Measurements from ENCODE around the gene IGFBP7. TPM values are rescaled to one million over a fixed set of nuclear protein-coding genes. Genes with fewer than 3 reads are reported as not detected.
A peak's percentile ranks its signal among the peaks of the same experiment; 100 is the strongest.

The IGFBP7 gene, protein sequence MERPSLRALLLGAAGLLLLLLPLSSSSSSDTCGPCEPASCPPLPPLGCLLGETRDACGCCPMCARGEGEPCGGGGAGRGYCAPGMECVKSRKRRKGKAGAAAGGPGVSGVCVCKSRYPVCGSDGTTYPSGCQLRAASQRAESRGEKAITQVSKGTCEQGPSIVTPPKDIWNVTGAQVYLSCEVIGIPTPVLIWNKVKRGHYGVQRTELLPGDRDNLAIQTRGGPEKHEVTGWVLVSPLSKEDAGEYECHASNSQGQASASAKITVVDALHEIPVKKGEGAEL
- 1 to 10 TPM in 1 of 2 donors, not detected in 1; 1.1 TPM for total RNA-seq
- 31.0 TPM for polyA plus RNA-seq (2013, experiment 1 of 2)
- 50.6 TPM for polyA plus RNA-seq (2013, experiment 2 of 2)
- long read RNA-seq, experiment 1 = 0 reads
- long read RNA-seq, experiment 2 = 0 reads
- long read RNA-seq, experiment 3, partial matches to known transcripts = 0 of 1 reads
- long read RNA-seq, experiment 3, other reads (novel, unspliced or antisense) = 0 of 1 reads
- long read RNA-seq, experiment 4 = 0 reads

DNA sequence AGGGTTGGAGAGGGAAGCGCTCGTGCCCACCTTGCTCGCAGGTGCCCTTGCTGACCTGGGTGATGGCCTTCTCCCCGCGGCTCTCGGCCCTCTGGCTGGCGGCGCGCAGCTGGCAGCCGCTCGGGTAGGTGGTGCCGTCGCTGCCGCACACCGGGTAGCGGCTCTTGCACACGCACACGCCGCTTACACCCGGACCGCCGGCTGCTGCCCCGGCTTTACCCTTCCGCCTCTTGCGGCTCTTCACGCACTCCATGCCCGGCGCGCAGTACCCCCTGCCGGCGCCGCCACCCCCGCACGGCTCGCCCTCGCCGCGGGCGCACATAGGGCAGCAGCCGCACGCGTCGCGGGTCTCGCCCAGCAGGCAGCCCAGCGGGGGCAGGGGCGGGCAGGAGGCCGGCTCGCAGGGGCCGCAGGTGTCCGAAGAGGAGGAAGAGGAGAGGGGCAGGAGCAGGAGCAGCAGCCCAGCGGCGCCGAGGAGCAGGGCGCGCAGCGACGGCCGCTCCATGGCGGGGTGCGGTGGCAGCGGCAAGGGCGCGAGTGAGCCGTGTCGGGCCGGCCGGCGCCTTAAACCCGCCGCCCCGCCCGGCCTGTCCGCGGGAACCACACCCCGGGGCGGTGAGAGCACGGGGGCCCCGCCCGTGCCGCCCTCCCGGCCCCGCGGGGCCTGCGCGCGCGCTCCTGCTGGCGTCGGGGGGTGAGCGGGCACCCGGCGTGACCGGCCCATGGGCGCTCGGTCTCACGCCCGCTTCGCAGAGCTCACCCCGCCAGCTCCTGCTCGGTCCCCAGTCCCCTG is at the start of gene IGFBP7:
IGFBP7 (minus strand) TSS at position 539 of the 793 bp plus-strand sequence; CDS start at position 505, 34 bp downstream.
- H3K9ac ChIP-seq (ENCODE audit: extremely low read depth, low read length, poor library complexity, severe bottlenecking) = no peak within 1 kb of the TSS
- Mint-ChIP-seq H3K27ac (no peak within 1 kb of the TSS), H3K36me3 (ENCODE audit: low read depth) (no peaks in the 10 kb centered on the region), H3K9me3 (no peaks in the 10 kb centered on the region), H3K4me3 (peak within 1 kb of the TSS; percentile 64), H3K4me1 (peaks cover 10% of the 10 kb centered on the region), H3K27me3 (ENCODE audit: insufficient read depth) (peaks cover 73% of the 10 kb centered on the region)
- H3K27ac ChIP-seq (ENCODE audit: low read depth, low read length) = peak within 1 kb of the TSS; percentile 50
- peaks cover 56% of the 10 kb centered on the region for H3K27me3 ChIP-seq (ENCODE audit: control insufficient read depth, insufficient read depth, low read length, poor library complexity, severe bottlenecking)
- WGBS, 2 experiments (ENCODE audit: insufficient coverage in 1 of 2, insufficient read length in 1 of 2) = 2 to 4% methylated on average over 22 to 101 of the region's 101 CpGs
- DNase-seq = peak; percentile 71
- no peaks in the 10 kb centered on the region for H3K9me3 ChIP-seq (ENCODE audit: control insufficient read depth, low read length)
- no peaks in the 10 kb centered on the region for H3K4me1 ChIP-seq (ENCODE audit: control insufficient read depth, insufficient read depth, low read length)
- H3K4me3 ChIP-seq (ENCODE audit: low read length) = peak within 1 kb of the TSS; percentile 66
- TF ChIP-seq, protein P1, sequence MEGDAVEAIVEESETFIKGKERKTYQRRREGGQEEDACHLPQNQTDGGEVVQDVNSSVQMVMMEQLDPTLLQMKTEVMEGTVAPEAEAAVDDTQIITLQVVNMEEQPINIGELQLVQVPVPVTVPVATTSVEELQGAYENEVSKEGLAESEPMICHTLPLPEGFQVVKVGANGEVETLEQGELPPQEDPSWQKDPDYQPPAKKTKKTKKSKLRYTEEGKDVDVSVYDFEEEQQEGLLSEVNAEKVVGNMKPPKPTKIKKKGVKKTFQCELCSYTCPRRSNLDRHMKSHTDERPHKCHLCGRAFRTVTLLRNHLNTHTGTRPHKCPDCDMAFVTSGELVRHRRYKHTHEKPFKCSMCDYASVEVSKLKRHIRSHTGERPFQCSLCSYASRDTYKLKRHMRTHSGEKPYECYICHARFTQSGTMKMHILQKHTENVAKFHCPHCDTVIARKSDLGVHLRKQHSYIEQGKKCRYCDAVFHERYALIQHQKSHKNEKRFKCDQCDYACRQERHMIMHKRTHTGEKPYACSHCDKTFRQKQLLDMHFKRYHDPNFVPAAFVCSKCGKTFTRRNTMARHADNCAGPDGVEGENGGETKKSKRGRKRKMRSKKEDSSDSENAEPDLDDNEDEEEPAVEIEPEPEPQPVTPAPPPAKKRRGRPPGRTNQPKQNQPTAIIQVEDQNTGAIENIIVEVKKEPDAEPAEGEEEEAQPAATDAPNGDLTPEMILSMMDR (conservative IDR thresholded peaks at IDR 0.05) = peak; percentile 15
- no peaks in the 10 kb centered on the region for H3K36me3 ChIP-seq (ENCODE audit: control insufficient read depth, insufficient read depth, low read length)

DNA sequence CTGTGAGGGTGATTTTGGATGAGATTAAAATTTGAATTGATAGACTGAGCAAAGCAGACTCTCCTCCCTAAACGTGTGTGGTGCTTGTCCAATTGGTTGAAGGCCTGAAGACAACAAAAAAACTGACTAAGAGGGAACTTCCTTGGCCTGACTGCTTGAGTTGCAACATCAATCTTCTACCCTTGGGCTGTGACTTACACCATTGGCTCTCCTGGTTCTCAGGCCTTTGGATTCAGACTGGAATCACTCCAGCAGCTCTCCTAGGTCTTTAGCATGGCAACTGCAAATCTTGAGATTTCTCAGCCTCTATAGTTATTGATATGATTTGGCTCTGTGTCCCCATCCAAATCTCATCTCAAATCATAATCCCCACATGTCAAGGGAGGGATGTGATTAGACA is 49.7 kb upstream of the IGFBP7 start:
- Mint-ChIP-seq H3K27ac (no peak overlapping the region), H3K9me3 (peaks cover 15% of the 10 kb centered on the region), H3K27me3 (ENCODE audit: insufficient read depth) (peaks cover 14% of the 10 kb centered on the region), H3K36me3 (ENCODE audit: low read depth) (no peaks in the 10 kb centered on the region), H3K4me1 (peaks cover 8% of the 10 kb centered on the region), H3K4me3 (no peak overlapping the region)
- H3K27ac ChIP-seq (ENCODE audit: low read depth, low read length) = no peak overlapping the region
- no peak overlapping the region for H3K4me3 ChIP-seq (ENCODE audit: low read length)
- H3K36me3 ChIP-seq (ENCODE audit: control insufficient read depth, insufficient read depth, low read length) = no peaks in the 10 kb centered on the region
- no peak for DNase-seq
- no peaks in the 10 kb centered on the region for H3K4me1 ChIP-seq (ENCODE audit: control insufficient read depth, insufficient read depth, low read length)
- H3K9me3 ChIP-seq (ENCODE audit: control insufficient read depth, low read length) = peaks cover 9% of the 10 kb centered on the region
- TF ChIP-seq, protein P1 (conservative IDR thresholded peaks at IDR 0.05) = no peak
- WGBS, 2 experiments (ENCODE audit: insufficient coverage in 1 of 2, insufficient read length in 1 of 2) = 100% methylated on average over 1 of the region's 1 CpG
- H3K27me3 ChIP-seq (ENCODE audit: control insufficient read depth, insufficient read depth, low read length, poor library complexity, severe bottlenecking) = peaks cover 8% of the 10 kb centered on the region
- no peak overlapping the region for H3K9ac ChIP-seq (ENCODE audit: extremely low read depth, low read length, poor library complexity, severe bottlenecking)

DNA sequence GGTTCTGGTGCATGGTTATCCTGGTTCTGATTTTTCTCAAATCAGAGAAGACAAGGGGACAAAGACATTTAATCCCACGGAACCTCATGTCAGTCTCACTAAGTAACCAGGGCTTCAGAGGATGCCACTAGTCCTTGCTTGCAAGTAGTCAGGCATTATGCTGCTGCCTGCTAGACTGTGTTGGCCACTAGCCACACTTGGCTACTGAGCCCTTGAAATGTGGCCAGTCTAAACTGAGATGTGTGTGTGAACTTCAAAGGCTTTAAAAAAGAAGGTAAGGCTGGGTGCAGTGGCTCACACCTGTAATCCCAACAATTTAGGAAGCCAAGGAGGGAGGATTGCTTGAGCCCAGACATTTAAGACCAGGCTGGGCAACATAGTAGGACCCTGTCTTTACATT is 48.6 kb upstream of the IGFBP7 start:
- H3K27ac Mint-ChIP-seq = no peak overlapping the region
- Histone ChIP-seq H3K36me3 (ENCODE audit: control insufficient read depth, insufficient read depth, low read length) (no peaks in the 10 kb centered on the region), H3K27me3 (ENCODE audit: control insufficient read depth, insufficient read depth, low read length, poor library complexity, severe bottlenecking) (no peaks in the 10 kb centered on the region), H3K4me3 (ENCODE audit: low read length) (no peak overlapping the region), H3K4me1 (ENCODE audit: control insufficient read depth, insufficient read depth, low read length) (no peaks in the 10 kb centered on the region), H3K9ac (ENCODE audit: extremely low read depth, low read length, poor library complexity, severe bottlenecking) (no peak overlapping the region), H3K9me3 (ENCODE audit: control insufficient read depth, low read length) (peaks cover 14% of the 10 kb centered on the region), H3K27ac (ENCODE audit: low read depth, low read length) (no peak overlapping the region)
- H3K27me3 Mint-ChIP-seq (ENCODE audit: insufficient read depth) = peaks cover 5% of the 10 kb centered on the region
- no peaks in the 10 kb centered on the region for H3K36me3 Mint-ChIP-seq (ENCODE audit: low read depth)
- TF ChIP-seq, protein P1 (conservative IDR thresholded peaks at IDR 0.05) = no peak
- DNase-seq = no peak
- WGBS, 2 experiments (ENCODE audit: insufficient coverage in 1 of 2, insufficient read length in 1 of 2) = 82 to 90% methylated on average over 1 of the region's 1 CpG
- H3K4me1 Mint-ChIP-seq = peaks cover 8% of the 10 kb centered on the region
- no peak overlapping the region for H3K4me3 Mint-ChIP-seq
- H3K9me3 Mint-ChIP-seq = peaks cover 16% of the 10 kb centered on the region
